DND-41 (cell line): ENCODE data around the gene POFUT2.

Experiments used
- ATAC-seq: fragments of 200-7000 bp; cut with Tn5 transposase; 3 replicates; pipeline ENCODE4 v1.9.1; 2021; ENCODE audit warnings: low read depth; ENCODE audit not compliant: insufficient read depth
- DNase-seq: peaks from one replicate; pipeline ENCODE4 v3.0.0-alpha.2; 2020
- H2AFZ ChIP-seq: 2 replicates; pipeline ENCODE4 v1.6.0; 2012; ENCODE audit warnings: low read depth, low read length
- H3K27ac ChIP-seq: 2 replicates; pipeline ENCODE4 v1.5.1; 2012; ENCODE audit warnings: low read length, inconsistent platforms
- H3K27me3 ChIP-seq: fragments of 200-600 bp; sonication (generic); 2 replicates; pipeline ENCODE4 v1.6.0; 2012; ENCODE audit warnings: low read length, mild to moderate bottlenecking, inconsistent platforms; ENCODE audit not compliant: insufficient read depth, poor library complexity
- H3K36me3 ChIP-seq: 2 replicates; pipeline ENCODE4 v1.5.1; 2012; ENCODE audit warnings: low read length, inconsistent platforms; ENCODE audit not compliant: insufficient read depth
- H3K4me1 ChIP-seq: 2 replicates; pipeline ENCODE4 v1.5.1; 2012; ENCODE audit warnings: mild to moderate bottlenecking, low read length; ENCODE audit not compliant: insufficient read depth
- H3K4me2 ChIP-seq: 2 replicates; pipeline ENCODE4 v1.6.0; 2012; ENCODE audit warnings: mild to moderate bottlenecking, moderate library complexity, low read length, inconsistent platforms; ENCODE audit not compliant: insufficient read depth
- H3K4me3 ChIP-seq, 2 experiments: fragments of 200-600 bp in 1 of 2; shearing (Covaris generic) in 1 of 2; 2 replicates each; pipeline ENCODE4 v1.5.1; 2012 to 2016; ENCODE audit warnings: inconsistent platforms in 2 of 2, low read length in 2 of 2, mild to moderate bottlenecking in 2 of 2, low read depth in 1 of 2, moderate library complexity in 1 of 2
- H3K79me2 ChIP-seq: 2 replicates; pipeline ENCODE4 v1.6.0; 2012; ENCODE audit warnings: low read length, inconsistent platforms; ENCODE audit not compliant: insufficient read depth
- H3K9ac ChIP-seq: 2 replicates; pipeline ENCODE4 v1.6.0; 2012; ENCODE audit warnings: low read depth, mild to moderate bottlenecking, inconsistent platforms, low read length, moderate library complexity
- H3K9me3 ChIP-seq: 2 replicates; pipeline ENCODE4 v1.5.1; 2012; ENCODE audit warnings: low read length, moderate library complexity, mild to moderate bottlenecking, inconsistent platforms; ENCODE audit not compliant: insufficient read depth, severe bottlenecking
- H4K20me1 ChIP-seq: 2 replicates; pipeline ENCODE4 v1.6.0; 2012; ENCODE audit warnings: low read length; ENCODE audit not compliant: insufficient read depth
- EZH2 ChIP-seq: IDR thresholded peaks from 3 replicates; pipeline ENCODE4 v1.6.1; 2012; ENCODE audit warnings: borderline replicate concordance, low read depth, mild to moderate bottlenecking, moderate library complexity, low read length, inconsistent platforms; ENCODE audit not compliant: severe bottlenecking
- TF ChIP-seq, protein P1 (sequence below): IDR thresholded peaks from 2 replicates; pipeline ENCODE4 v1.5.1; 2012; ENCODE audit warnings: borderline replicate concordance, low read length, moderate library complexity, mild to moderate bottlenecking; ENCODE audit not compliant: poor library complexity, severe bottlenecking; ENCODE audit errors: extremely low read depth

Gene POFUT2

DNA sequence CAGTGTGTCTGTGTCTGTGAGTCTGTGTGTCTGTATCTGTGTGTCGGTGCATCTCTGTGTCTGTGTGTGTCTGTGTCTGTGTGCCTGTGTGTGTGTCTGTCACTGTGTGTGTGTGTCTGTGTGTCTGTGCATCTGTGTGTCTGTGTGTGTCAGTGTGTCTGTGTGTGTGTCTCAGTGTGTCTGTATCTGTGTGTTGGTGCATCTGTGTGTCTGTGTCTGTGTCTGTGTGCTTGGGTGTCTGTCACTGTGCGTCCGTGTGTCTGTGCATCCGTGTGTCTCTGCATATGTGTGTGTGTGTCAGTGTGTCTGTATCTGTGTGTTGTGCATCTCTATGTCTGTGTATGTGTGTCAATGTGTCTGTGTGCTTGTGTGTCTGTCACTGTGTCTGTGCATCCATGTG lies 44.7 kb upstream of the POFUT2 start:
- Histone ChIP-seq H3K9me3 (no peaks in the 10 kb centered on the region), H3K79me2 (no peaks in the 10 kb centered on the region), H3K4me2 (no peak overlapping the region), H3K4me1 (no peaks in the 10 kb centered on the region), H3K9ac (no peak overlapping the region), H2AFZ (no peak overlapping the region), H3K27me3 (peaks cover 8% of the 10 kb centered on the region), H3K27ac (no peak overlapping the region), H4K20me1 (peaks cover under 1% of the 10 kb centered on the region; the same call in 1 of the 2 replicates), H3K4me3 (no peak overlapping the region), H3K36me3 (no peaks in the 10 kb centered on the region)
- TF ChIP-seq, protein P1, sequence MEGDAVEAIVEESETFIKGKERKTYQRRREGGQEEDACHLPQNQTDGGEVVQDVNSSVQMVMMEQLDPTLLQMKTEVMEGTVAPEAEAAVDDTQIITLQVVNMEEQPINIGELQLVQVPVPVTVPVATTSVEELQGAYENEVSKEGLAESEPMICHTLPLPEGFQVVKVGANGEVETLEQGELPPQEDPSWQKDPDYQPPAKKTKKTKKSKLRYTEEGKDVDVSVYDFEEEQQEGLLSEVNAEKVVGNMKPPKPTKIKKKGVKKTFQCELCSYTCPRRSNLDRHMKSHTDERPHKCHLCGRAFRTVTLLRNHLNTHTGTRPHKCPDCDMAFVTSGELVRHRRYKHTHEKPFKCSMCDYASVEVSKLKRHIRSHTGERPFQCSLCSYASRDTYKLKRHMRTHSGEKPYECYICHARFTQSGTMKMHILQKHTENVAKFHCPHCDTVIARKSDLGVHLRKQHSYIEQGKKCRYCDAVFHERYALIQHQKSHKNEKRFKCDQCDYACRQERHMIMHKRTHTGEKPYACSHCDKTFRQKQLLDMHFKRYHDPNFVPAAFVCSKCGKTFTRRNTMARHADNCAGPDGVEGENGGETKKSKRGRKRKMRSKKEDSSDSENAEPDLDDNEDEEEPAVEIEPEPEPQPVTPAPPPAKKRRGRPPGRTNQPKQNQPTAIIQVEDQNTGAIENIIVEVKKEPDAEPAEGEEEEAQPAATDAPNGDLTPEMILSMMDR: no peak
- no peak for TF ChIP-seq EZH2
- ATAC-seq (no peak), DNase-seq (no peak)

DNA sequence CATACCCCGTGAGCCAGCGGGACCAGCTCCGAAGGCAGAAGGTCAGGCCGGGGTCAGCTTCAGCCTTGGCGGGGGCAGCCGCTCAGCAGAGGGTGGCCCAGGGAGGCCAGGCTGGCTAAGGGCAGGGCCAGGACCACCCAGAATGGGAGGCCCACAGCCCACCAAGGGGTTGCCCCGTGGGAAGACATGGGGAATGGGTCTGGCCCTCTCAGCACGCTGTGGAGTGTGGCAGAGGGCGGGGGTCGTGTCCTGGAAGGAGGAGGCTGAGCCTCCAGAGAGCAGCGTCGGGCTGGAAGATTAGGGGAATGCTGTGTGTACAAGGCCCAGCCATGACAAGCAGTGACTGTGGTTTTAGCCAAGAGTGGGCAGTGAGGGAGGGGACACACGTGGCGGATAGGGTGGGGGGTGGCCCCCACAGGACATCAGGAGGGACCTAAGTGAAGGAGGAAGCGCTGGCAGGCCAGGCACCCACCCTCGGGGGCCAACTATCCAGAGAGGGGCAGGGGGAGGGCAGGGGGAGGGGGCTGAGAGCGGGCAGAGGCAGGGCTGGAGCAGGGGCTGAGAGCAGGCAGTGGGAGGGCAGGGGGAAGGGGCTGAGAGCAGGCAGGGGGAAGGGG lies 43.9 kb upstream of the POFUT2 start:
- no peak for TF ChIP-seq EZH2
- TF ChIP-seq, protein P1: no peak
- Histone ChIP-seq H3K4me2 (no peak overlapping the region), H3K27ac (no peak overlapping the region), H3K27me3 (peaks cover 8% of the 10 kb centered on the region), H3K79me2 (no peaks in the 10 kb centered on the region), H2AFZ (no peak overlapping the region), H3K36me3 (no peaks in the 10 kb centered on the region), H3K9me3 (no peaks in the 10 kb centered on the region), H3K4me1 (no peaks in the 10 kb centered on the region), H4K20me1 (peaks cover 8% of the 10 kb centered on the region; the same call in 1 of the 2 replicates), H3K9ac (no peak overlapping the region), H3K4me3 (no peak overlapping the region)
- no peak for DNase-seq
- no peak for ATAC-seq

DNA sequence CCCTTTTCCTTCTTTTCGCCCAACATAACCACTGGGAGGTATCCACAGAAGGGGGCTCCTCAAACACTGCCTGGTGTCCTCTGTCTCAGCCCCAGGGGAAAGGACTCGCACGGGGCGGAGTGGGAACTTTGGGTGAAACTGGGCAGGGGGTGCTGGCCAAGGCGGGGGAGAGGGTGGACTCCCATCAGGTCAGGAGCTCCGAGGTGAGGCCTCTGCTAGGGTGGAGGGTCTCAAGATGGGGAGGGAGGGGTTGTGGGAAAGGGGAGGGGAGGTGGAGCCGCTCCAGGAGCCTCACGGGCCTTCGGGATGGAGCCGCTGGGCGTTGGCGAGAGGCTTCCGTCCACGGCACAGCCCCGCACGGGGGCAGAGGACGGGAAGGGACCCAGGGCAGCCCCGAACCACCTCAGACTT lies 43.2 kb upstream of the POFUT2 start:
- H3K4me3 ChIP-seq: no peak overlapping the region
- TF ChIP-seq, protein P1: no peak
- no peak for TF ChIP-seq EZH2
- H3K4me2 ChIP-seq: no peak overlapping the region
- H3K4me1 ChIP-seq: no peaks in the 10 kb centered on the region
- DNase-seq (no peak), ATAC-seq (no peak)
- peaks cover 8% of the 10 kb centered on the region for H4K20me1 ChIP-seq
- H3K9ac ChIP-seq: no peak overlapping the region
- H3K36me3 ChIP-seq: no peaks in the 10 kb centered on the region
- peaks cover 4% of the 10 kb centered on the region for H3K27me3 ChIP-seq
- no peak overlapping the region for H2AFZ ChIP-seq
- no peak overlapping the region for H3K27ac ChIP-seq
- no peaks in the 10 kb centered on the region for H3K79me2 ChIP-seq
- H3K9me3 ChIP-seq: no peaks in the 10 kb centered on the region
